Hair follicle dermal papilla cell (primary cell): Measurements from ENCODE around the gene PCDHA2. TPM values are rescaled to one million over a fixed set of nuclear protein-coding genes. Genes with fewer than 3 reads are reported as not detected.

Source experiments
- total RNA-seq: library from RNA; depleted of rRNA; stranded (reverse); fragments of >200 nt; gene quantifications from 2 replicates; pipeline ENCODE4 v1.2.3, GENCODE V29; 2012

PCDHA2 gene
- total RNA-seq: 0.12 and 0.16 TPM in 2 replicates

GRCh38 chr5:140794595-140795258, at the start of gene PCDHA2:
TSS of gene PCDHA2 (plus strand) at chr5:140794852.

GRCh38 chr5:140785905-140786686, 8.6 kb upstream of the PCDHA2 start, which contains the start of gene PCDHA1:
TSS of gene PCDHA1 (plus strand) at chr5:140786140.

GRCh38 chr5:140800816-140801493, 6.3 kb downstream of the PCDHA2 start, which contains the start of gene PCDHA3:
TSS of gene PCDHA3 (plus strand) at chr5:140801057.

GRCh38 chr5:140806834-140807775, 12.5 kb downstream of the PCDHA2 start, which contains the start of gene PCDHA4:
TSS of gene PCDHA4 (plus strand) at chr5:140807068.

GRCh38 chr5:140821375-140822280, 27.0 kb downstream of the PCDHA2 start, which contains the start of gene PCDHA5:
TSS of gene PCDHA5 (plus strand) at chr5:140821613.

DNA sequence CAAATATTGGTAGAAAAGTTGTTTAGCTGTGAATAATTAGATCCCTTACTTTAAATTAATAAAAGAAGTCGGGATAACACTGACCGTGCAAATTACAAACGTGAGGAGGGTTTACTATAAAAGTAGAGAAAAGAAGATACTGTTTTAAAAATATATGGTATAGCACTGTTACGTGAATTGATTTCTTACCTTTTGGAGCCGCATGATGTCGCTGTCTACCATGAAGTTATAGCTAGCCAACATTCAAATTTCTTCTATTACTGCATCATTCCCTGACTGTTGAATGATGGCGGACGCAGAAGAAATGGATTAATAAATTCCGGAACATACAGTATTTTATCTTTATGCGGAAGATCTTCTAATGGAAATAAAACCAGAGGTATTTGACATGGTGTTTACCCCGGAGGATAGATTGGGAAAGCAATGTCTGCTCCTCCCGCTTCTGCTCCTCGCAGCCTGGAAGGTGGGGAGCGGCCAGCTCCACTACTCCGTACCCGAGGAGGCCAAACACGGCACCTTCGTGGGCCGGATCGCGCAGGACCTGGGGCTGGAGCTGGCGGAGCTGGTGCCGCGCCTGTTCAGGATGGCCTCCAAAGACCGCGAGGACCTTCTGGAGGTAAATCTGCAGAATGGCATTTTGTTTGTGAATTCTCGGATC, 33.2 kb downstream of the PCDHA2 start, which contains the start of gene PCDHA6:
Gene PCDHA6, plus strand, starts transcription at position 257 of the 658 bp plus-strand sequence. Its CDS starts 132 bp downstream, at position 389.

GRCh38 chr5:140833993-140834392, 39.3 kb downstream of the PCDHA2 start, which contains the start of gene PCDHA7:
TSS of gene PCDHA7 (plus strand) at chr5:140834269. CDS start at chr5:140834384, 115 bp downstream.

DNA sequence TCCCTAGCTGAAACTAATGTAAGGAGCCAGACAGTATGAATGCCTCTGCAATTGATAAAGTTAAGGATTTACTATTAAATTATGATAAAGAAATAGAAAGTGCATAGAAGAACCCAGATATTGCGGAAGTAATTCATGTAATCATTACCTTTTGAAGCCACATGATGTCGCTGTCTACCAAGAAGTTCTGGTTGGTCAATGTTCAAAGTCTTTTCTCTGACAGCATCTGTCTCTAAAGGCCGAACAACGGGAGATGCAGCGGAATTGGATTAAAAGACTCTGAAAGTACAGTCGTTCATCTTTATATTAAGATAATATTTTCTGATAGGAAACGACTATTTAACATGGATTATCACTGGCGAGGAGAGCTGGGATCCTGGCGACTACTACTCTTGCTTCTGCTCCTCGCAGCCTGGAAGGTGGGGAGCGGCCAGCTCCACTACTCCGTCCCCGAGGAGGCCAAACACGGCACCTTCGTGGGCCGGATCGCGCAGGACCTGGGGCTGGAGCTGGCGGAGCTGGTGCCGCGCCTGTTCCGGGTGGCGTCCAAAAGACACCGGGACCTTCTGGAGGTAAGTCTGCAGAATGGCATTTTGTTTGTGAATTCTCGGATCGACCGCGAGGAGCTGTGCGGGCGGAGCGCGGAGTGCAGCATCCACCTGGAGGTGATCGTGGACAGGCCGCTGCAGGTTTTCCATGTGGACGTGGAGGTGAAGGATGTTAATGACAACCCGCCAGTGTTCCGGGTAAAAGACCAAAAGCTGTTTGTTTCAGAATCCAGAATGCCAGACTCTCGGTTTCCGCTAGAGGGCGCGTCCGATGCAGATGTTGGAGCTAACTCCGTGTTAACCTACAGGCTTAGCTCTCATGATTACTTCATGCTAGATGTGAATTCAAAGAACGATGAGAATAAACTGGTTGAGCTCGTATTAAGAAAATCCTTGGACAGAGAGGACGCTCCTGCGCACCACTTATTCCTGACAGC, 46.6 kb downstream of the PCDHA2 start, which contains the start of gene PCDHA8:
Gene PCDHA8, plus strand, starts transcription at position 210 of the 985 bp plus-strand sequence. Its CDS starts 135 bp downstream, at position 345.

Other genes with a start within 250 kb of the PCDHA2 start
- 1.5 and 3.4 TPM in 2 replicates for gene EIF4EBP3, start 247.2 kb upstream of the PCDHA2 start, total RNA-seq
- 29.0 and 31.2 TPM in 2 replicates for gene SRA1, start 237.4 kb upstream of the PCDHA2 start, total RNA-seq
- gene APBB3, start 230.3 kb upstream of the PCDHA2 start, total RNA-seq: 20.1 and 24.2 TPM in 2 replicates
- 21.1 and 28.9 TPM in 2 replicates for gene SLC35A4, start 230.0 kb upstream of the PCDHA2 start, total RNA-seq
- 2.8 and 6.3 TPM in 2 replicates for gene CD14, start 161.7 kb upstream of the PCDHA2 start, total RNA-seq
- 10.5 and 12.5 TPM in 2 replicates for gene TMCO6, start 155.4 kb upstream of the PCDHA2 start, total RNA-seq
- 14.1 and 22.2 TPM in 2 replicates for gene NDUFA2, start 147.2 kb upstream of the PCDHA2 start, total RNA-seq
- 54.7 and 68.2 TPM in 2 replicates for gene IK, start 147.0 kb upstream of the PCDHA2 start, total RNA-seq
- gene WDR55, start 129.9 kb upstream of the PCDHA2 start, total RNA-seq: 29.0 and 34.4 TPM in 2 replicates
- 0.24 and 0.49 TPM in 2 replicates for gene DND1, start 121.3 kb upstream of the PCDHA2 start, total RNA-seq
- 46.7 and 49.7 TPM in 2 replicates for gene HARS1, start 103.5 kb upstream of the PCDHA2 start, total RNA-seq
- gene HARS2, start 103.4 kb upstream of the PCDHA2 start, total RNA-seq: 22.2 and 23.5 TPM in 2 replicates
- 24.3 and 24.4 TPM in 2 replicates for gene ZMAT2, start 94.4 kb upstream of the PCDHA2 start, total RNA-seq
- gene PCDHA1, start 8.7 kb upstream of the PCDHA2 start, total RNA-seq: under 0.01 TPM in 1 of 2 replicates, not detected in the other
- gene PCDHA3, start 6.2 kb downstream of the PCDHA2 start, total RNA-seq: 0.32 and 0.61 TPM in 2 replicates
- 0.49 and 1.1 TPM in 2 replicates for gene PCDHA4, start 12.2 kb downstream of the PCDHA2 start, total RNA-seq
- 0.16 and 0.24 TPM in 2 replicates for gene PCDHA5, start 26.8 kb downstream of the PCDHA2 start, total RNA-seq
- gene PCDHA6, start 33.1 kb downstream of the PCDHA2 start, total RNA-seq: 1.1 and 2.1 TPM in 2 replicates
- 0.36 and 0.49 TPM in 2 replicates for gene PCDHA7, start 39.4 kb downstream of the PCDHA2 start, total RNA-seq
- gene PCDHA8, start 46.3 kb downstream of the PCDHA2 start, total RNA-seq: 0.16 and 0.24 TPM in 2 replicates
- gene PCDHA9, start 53.5 kb downstream of the PCDHA2 start, total RNA-seq: 0.16 and 0.36 TPM in 2 replicates
- gene PCDHA10, start 61.0 kb downstream of the PCDHA2 start, total RNA-seq: 0.32 and 0.85 TPM in 2 replicates
- gene PCDHA11, start 74.1 kb downstream of the PCDHA2 start, total RNA-seq: 0.24 and 0.49 TPM in 2 replicates
- 0.16 and 0.36 TPM in 2 replicates for gene PCDHA12, start 80.5 kb downstream of the PCDHA2 start, total RNA-seq
- gene PCDHA13, start 87.3 kb downstream of the PCDHA2 start, total RNA-seq: 0.32 and 0.36 TPM in 2 replicates
- gene PCDHAC1, start 131.4 kb downstream of the PCDHA2 start, total RNA-seq: 0.36 and 0.49 TPM in 2 replicates
- 0.73 and 1.8 TPM in 2 replicates for gene PCDHAC2, start 171.6 kb downstream of the PCDHA2 start, total RNA-seq